SK-N-MC (cell line): ENCODE measurements around the gene WNK1.

Source experiments
- DNase-seq: peaks from one replicate; pipeline ENCODE4 v3.0.0-alpha.2; 2011; ENCODE audit warnings: low read depth, low spot score
- H3K27ac ChIP-seq: fragments of 200-600 bp; sonication (generic); 2 replicates; pipeline ENCODE4 v1.5.1; 2016; ENCODE audit warnings: mixed run types
- H3K36me3 ChIP-seq: fragments of 200-600 bp; sonication (generic); 2 replicates; pipeline ENCODE4 v1.6.1; 2017; ENCODE audit warnings: antibody characterized with exemption, low read length, mixed read lengths; ENCODE audit not compliant: insufficient read depth
- H3K4me3 ChIP-seq: fragments of 200-600 bp; sonication (generic); 2 replicates; pipeline ENCODE4 v1.5.1; 2016
- H3K9ac ChIP-seq: fragments of 200-600 bp; sonication (generic); 2 replicates; pipeline ENCODE4 v1.8.0; 2017; ENCODE audit warnings: mixed run types, mixed read lengths; ENCODE audit not compliant: insufficient read length
- H3K9me3 ChIP-seq: fragments of 200-600 bp; sonication (generic); 2 replicates; pipeline ENCODE4 v1.6.1; 2017; ENCODE audit warnings: low read depth, mild to moderate bottlenecking, antibody characterized with exemption, low read length, moderate library complexity, mixed read lengths
- EZH2 ChIP-seq: fragments of 200-600 bp; sonication (generic); IDR thresholded peaks from one replicate; pipeline ENCODE4 v1.6.1; 2017; ENCODE audit warnings: antibody characterized with exemption
- FOXP2 ChIP-seq: optimal IDR thresholded peaks from 2 replicates; pipeline ENCODE3; 2011; ENCODE audit warnings: mild to moderate bottlenecking, moderate library complexity; ENCODE audit not compliant: insufficient read depth; ENCODE audit errors: extremely low read length, control extremely low read depth
- POLR2AphosphoS5 ChIP-seq: IDR thresholded peaks from 2 replicates; pipeline ENCODE4 v1.6.1; 2012; ENCODE audit warnings: mild to moderate bottlenecking, low read depth, low read length, borderline replicate concordance

The WNK1 gene

DNA sequence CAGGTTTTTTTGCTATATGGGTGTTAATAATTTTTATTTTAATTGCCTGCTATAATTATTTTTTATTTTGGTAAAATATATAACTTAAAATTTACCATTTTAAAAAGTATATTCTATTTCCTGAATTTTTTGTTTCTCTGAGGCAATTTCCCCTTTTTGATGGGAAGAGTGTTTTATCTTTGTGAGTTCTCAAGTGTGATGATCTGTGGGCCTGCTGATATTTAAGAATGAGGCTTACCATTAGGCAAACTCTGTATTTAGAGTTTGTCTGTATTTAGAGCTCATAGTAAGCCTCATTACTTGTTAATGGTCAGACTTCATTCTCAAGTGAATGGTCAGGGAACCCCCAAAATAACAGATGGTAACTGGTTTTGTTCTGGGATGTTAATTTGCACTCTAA lies 48.0 kb downstream of the WNK1 start:
- Histone ChIP-seq H3K9me3 (no peaks in the 10 kb centered on the region), H3K27ac (no peak overlapping the region), H3K9ac (no peak overlapping the region), H3K4me3 (no peak overlapping the region), H3K36me3 (no peaks in the 10 kb centered on the region)
- no peak for DNase-seq
- TF ChIP-seq EZH2 (no peak), POLR2AphosphoS5 (no peak), FOXP2 (no peak)

DNA sequence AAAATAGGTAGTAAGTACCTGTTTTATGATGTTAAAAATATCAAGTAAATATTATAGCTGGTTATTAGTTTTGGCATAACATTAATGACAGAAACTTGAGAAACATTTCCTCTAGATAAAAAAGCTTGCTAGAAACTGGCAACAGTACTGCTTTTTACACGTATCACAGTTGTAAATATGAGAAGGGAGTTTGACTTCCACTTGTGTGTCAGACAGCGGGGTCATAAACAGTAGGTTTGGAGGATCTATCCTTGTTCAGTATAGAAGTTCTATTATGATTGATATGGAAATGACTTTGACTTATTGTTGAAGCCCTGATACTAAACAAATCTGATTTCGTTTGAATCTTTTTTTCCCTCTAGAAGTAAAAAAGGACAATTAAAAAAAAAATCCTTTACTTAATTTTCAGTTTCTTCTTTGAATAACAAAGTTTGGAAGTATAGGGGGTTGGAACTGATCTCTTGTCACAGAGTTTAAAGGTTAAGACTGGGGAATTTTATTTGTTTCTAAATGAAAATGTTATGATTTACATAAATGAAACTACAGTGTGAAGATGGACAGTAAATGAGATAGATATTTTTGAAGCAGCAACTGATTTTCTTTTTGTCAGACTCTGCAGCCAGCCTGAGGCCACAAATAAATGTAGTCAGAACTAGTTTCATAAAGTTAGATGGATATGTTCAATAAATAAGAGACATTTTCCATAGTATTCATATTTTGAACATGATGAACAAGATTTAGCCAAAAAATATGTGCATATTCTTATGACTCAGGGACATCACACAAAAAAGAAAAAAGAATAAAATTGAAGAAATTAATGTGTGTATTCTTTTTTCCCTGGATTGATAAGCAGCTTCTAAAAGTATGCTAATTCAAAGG lies 50.1 kb downstream of the WNK1 start:
- no peak for DNase-seq
- H3K27ac ChIP-seq, result no peak overlapping the region
- H3K9me3 ChIP-seq, result no peaks in the 10 kb centered on the region
- H3K9ac ChIP-seq, result no peak overlapping the region
- TF ChIP-seq EZH2, result no peak
- no peak for TF ChIP-seq FOXP2
- no peak for TF ChIP-seq POLR2AphosphoS5
- no peaks in the 10 kb centered on the region for H3K36me3 ChIP-seq
- no peak overlapping the region for H3K4me3 ChIP-seq

DNA sequence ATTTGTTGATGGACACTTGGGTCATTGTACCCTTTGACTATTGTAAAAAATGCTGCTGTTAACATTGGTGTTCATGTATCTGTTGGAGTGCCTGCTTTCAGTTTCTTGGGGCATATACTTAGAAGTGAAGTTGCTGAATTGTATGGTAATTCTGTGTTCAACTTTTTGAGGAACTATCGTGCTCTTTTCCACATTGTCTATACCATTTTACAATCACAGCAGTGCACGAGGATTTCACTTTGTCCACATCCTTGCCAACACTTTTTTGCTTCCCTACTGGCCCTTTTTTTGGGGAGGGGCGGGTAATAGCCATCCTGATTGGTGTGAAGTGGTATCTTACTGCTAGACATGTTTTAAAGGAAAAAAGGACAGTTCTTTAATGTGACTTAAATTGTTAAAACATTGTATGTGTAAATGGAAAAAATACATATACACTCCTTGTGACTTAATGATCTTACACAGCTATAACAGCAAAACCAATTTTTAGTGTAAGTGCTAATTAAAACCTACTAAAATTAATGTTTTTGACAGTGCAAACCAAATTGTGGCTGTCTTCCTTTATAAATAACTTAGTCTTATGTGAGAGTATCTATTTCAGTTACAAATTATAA lies 52.7 kb downstream of the WNK1 start:
- no peaks in the 10 kb centered on the region for H3K36me3 ChIP-seq
- no peak overlapping the region for H3K9ac ChIP-seq
- no peak for DNase-seq
- H3K4me3 ChIP-seq, result no peak overlapping the region
- no peaks in the 10 kb centered on the region for H3K9me3 ChIP-seq
- H3K27ac ChIP-seq, result no peak overlapping the region
- TF ChIP-seq POLR2AphosphoS5 (no peak), FOXP2 (no peak), EZH2 (no peak)

DNA sequence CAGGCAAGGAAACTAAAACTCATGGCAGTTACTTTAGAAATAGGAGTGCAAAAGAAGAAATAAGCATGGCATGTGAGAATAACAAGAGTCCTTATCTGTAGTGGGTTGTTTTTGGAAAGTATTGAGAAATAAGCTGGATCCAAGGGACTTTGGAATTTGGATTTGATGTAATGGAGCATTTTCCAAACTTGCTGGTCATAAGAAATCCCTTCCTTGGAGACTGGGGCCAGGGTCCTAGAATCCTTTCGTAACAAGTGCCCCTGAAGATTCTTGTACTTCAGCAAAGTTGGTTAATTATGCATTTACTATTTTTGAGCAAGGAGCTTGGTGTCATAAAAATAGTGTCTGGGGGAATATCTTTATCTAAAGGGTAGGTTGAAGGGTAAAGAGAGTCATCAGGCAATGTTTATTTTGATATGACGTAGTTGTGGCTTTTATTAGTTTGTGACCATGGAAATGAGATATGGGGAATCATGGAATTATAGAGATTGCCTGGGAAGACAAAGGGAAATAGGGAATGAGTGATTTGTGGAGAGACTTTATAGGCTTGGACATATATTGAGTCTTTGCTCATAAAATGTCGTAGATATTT lies 53.9 kb downstream of the WNK1 start:
- DNase-seq, result no peak
- H3K9ac ChIP-seq, result no peak overlapping the region
- no peak for TF ChIP-seq POLR2AphosphoS5
- no peak for TF ChIP-seq FOXP2
- TF ChIP-seq EZH2, result no peak
- no peak overlapping the region for H3K4me3 ChIP-seq
- H3K9me3 ChIP-seq, result no peaks in the 10 kb centered on the region
- peak overlapping the region; percentile 8; the same call in 1 of the 2 replicates for H3K27ac ChIP-seq
- H3K36me3 ChIP-seq, result no peaks in the 10 kb centered on the region

DNA sequence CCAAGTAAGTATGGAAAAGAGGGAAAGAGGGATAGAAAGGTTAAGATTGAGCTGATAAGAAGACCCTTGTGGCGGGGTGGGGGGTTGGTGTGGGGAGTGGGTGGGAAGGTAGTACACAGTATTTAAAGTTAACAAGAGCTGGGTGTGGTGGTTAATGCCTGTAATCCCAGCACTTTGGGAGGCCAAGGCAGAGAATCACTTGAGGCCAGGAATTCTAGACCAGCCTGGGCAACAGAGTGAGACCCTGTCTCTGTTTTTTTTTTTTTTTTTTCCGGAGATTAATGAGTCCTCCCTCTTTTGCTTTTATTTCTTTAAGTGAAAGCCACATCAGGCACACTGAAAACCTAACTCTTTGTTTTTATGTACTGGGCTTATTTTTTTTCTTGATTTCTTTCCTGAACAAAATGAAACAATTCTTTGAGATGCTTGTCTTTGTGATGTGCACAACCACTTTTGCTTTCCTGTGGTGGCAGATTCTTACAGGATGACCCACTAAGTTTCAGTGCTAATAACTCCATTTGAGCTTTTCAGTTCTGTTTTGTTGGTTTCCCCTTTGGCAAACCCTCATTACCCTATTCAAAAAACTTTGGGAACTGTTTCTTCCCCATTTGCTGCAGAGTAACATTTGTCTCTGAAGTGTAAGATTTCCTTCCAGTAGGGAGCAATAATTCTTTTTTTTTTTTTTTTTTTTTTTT lies 54.8 kb downstream of the WNK1 start:
- H3K27ac ChIP-seq, result peak overlapping the region; percentile 23; the same call in 1 of the 2 replicates
- H3K4me3 ChIP-seq, result no peak overlapping the region
- TF ChIP-seq FOXP2, result no peak
- no peak for TF ChIP-seq POLR2AphosphoS5
- no peak for TF ChIP-seq EZH2
- no peaks in the 10 kb centered on the region for H3K36me3 ChIP-seq
- H3K9me3 ChIP-seq, result no peaks in the 10 kb centered on the region
- H3K9ac ChIP-seq, result no peak overlapping the region
- no peak for DNase-seq

DNA sequence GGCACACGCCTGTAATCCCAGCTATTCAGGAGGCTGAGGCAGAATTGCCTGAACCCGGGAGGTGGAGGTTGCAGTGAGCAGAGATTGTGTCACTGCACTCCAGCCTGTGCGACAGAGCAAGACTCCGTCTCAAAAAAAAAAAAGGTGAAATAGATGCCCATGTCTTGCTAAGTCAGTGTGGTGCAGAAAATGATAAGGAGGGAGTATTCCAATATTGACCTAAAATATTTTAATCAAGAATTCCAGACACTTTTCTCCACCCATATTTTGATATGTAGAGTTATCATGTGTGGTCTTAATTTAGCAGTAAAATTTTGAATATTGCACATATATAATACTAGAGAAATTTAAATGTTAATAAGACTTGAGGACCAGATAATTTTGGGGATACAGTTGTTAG lies 57.7 kb downstream of the WNK1 start:
- no peak overlapping the region for H3K27ac ChIP-seq
- no peak for TF ChIP-seq FOXP2
- no peak for TF ChIP-seq POLR2AphosphoS5
- no peak for TF ChIP-seq EZH2
- H3K36me3 ChIP-seq, result no peaks in the 10 kb centered on the region
- no peaks in the 10 kb centered on the region for H3K9me3 ChIP-seq
- no peak for DNase-seq
- H3K9ac ChIP-seq, result no peak overlapping the region
- no peak overlapping the region for H3K4me3 ChIP-seq

DNA sequence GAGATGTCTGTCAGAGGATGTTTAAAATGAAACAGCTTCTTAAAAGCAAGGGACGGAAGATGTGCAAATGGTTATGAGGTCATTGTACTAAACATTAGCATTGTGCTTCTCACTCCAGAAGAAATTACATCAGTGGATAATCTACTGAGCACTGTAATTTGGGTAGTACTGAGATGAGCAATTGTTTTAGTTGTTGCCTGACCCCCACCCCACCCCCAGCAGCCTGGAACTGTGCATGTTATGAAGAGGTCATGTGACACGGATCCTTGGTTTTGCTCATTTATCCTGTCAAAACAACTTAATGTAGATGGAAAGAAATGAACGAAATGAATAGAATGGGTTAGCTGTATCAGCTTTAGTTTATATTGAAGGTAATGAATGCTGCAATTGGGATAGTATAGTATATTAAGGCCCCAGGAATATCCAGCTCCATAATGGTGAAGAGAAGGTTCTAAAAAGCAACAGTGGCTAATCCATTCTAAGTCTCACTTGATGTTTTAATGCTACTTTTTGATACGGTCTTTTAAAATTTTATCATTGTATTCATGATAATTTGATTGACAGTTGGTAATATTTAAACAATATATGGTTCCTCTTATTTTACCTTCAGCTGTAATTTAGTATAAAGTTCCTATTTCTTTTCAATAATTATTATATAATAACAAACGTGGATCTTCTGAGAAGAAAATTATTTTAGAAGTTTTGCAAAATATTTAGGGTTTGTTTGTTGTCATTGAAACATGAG lies 58.5 kb downstream of the WNK1 start:
- TF ChIP-seq EZH2 (no peak), POLR2AphosphoS5 (no peak), FOXP2 (no peak)
- Histone ChIP-seq H3K9ac (no peak overlapping the region), H3K36me3 (no peaks in the 10 kb centered on the region), H3K27ac (no peak overlapping the region), H3K9me3 (no peaks in the 10 kb centered on the region), H3K4me3 (no peak overlapping the region)
- DNase-seq, result no peak
